K562 (cell line): ENCODE results near the gene FOXN3. TPM values are rescaled to one million over a fixed set of nuclear protein-coding genes. Genes with fewer than 3 reads are reported as not detected.

Experiments used
- ATAC-seq: fragments of 200-7000 bp; cut with Tn5 transposase; 3 replicates; pipeline ENCODE4 v1.9.1; 2020; ENCODE audit warnings: moderate library complexity
- BruUV-seq: library from RNA; stranded (reverse); fragments of 400-500 nt; replicated peaks from 2 replicates; lab custom pipeline; 2021; lab: Mats Ljungman, UMichigan
- CTCF ChIA-PET: fragments of 300-600 bp; formaldehyde crosslinking; extraction: SDS; loops from one replicate; lab custom pipeline; 2021; ENCODE audit warnings: low intra/inter-chr PET ratio; lab: Yijun Ruan, JAX
- POLR2A ChIA-PET: fragments of 300-600, 350-650 bp; sonication (Branson Sonifier 250); formaldehyde crosslinking; extraction: SDS; loops from one replicate; lab custom pipeline; 2021; ENCODE audit warnings: antibody characterized with exemption, inconsistent platforms; lab: Yijun Ruan, JAX
- DNase-seq, 4 experiments: peaks; one replicate each; pipeline versions ENCODE4 v3.0.0 to v3.0.0-alpha.2; 2011 to 2018; ENCODE audit warnings: low spot score in 3 of 4, mixed read lengths in 3 of 4; ENCODE audit errors: extremely low read depth in 1 of 4
- FAIRE-seq: peaks from 2 replicates; lab custom pipeline; 2011; peaks lifted over from hg19 to GRCh38; lab: Jason Lieb, UNC
- H2AFZ ChIP-seq: 2 replicates; pipeline ENCODE4 v1.6.0; 2011; ENCODE audit warnings: low read depth, low read length, control low read depth, inconsistent platforms
- H3K27ac ChIP-seq: fragments of 200-600 bp; 3 replicates; pipeline ENCODE4 v1.8.0; 2011; ENCODE audit warnings: low read depth, mild to moderate bottlenecking, control low read depth, inconsistent platforms, low read length, moderate library complexity, mixed read lengths; ENCODE audit errors: extremely low read depth
- H3K27me3 ChIP-seq, 2 experiments: fragments of 300-600 bp in 1 of 2; 2 replicates in 1 of 2; 3 replicates in 1 of 2; pipeline versions ENCODE4 v1.6.0 to v1.8.0; 2011; ENCODE audit warnings: inconsistent platforms in 2 of 2, low read length in 2 of 2, mild to moderate bottlenecking in 1 of 2, mixed read lengths in 1 of 2, moderate library complexity in 1 of 2; ENCODE audit not compliant: control insufficient read depth in 2 of 2, insufficient read depth in 2 of 2
- H3K36me3 ChIP-seq: fragments of 300-600 bp; 3 replicates; pipeline ENCODE4 v1.8.0; 2011; ENCODE audit warnings: mild to moderate bottlenecking, low read length, inconsistent platforms; ENCODE audit not compliant: control insufficient read depth, insufficient read depth
- H3K4me1 ChIP-seq, 2 experiments: fragments of 200-600 bp in 1 of 2; replicated peaks in 1 of 2; 2 replicates in 1 of 2; 3 replicates in 1 of 2; pipeline versions ENCODE4 v1.5.1 to v1.8.0; 2011; ENCODE audit warnings: inconsistent platforms in 2 of 2, low read length in 2 of 2, mild to moderate bottlenecking in 1 of 2, mixed read lengths in 1 of 2, moderate library complexity in 1 of 2; ENCODE audit not compliant: control insufficient read depth in 2 of 2, insufficient read depth in 2 of 2
- H3K4me2 ChIP-seq: 2 replicates; pipeline ENCODE4 v1.6.1; 2011; ENCODE audit warnings: low read length, control low read depth, inconsistent platforms, mixed read lengths; ENCODE audit not compliant: insufficient read depth
- H3K4me3 ChIP-seq: fragments of 200-600 bp; sonication (generic), shearing (Covaris generic); 2 replicates; pipeline ENCODE4 v1.5.1; 2016; ENCODE audit warnings: control low read depth, inconsistent platforms
- H3K79me2 ChIP-seq: fragments of 200-600 bp; 3 replicates; pipeline ENCODE4 v1.8.0; 2011; ENCODE audit warnings: low read length, inconsistent platforms; ENCODE audit not compliant: control insufficient read depth, insufficient read depth
- H3K9ac ChIP-seq, 2 experiments: 2 replicates each; pipeline versions ENCODE4 v1.6.0 to v1.6.1; 2011; ENCODE audit warnings: low read depth in 2 of 2, low read length in 2 of 2, control low read depth in 1 of 2, inconsistent platforms in 1 of 2, mild to moderate bottlenecking in 1 of 2, mixed read lengths in 1 of 2; ENCODE audit not compliant: insufficient read depth in 1 of 2
- H3K9me1 ChIP-seq: one replicate; pipeline ENCODE4 v1.6.0; 2011; ENCODE audit warnings: inconsistent platforms, mild to moderate bottlenecking, low read length, moderate library complexity; ENCODE audit not compliant: control insufficient read depth, insufficient read depth
- H3K9me3 ChIP-seq: replicated peaks from 2 replicates; pipeline ENCODE4 v1.5.1; 2011; ENCODE audit warnings: low read depth, low read length, inconsistent platforms; ENCODE audit not compliant: control insufficient read depth, insufficient read depth
- H4K20me1 ChIP-seq: replicated peaks from 2 replicates; pipeline ENCODE4 v1.6.1; 2011; ENCODE audit warnings: low read length, inconsistent platforms, mixed read lengths; ENCODE audit not compliant: control insufficient read depth, insufficient read depth
- ARHGAP35 ChIP-seq: fragments of 450-650 bp; IDR thresholded peaks from 2 replicates; pipeline ENCODE4 v1.6.1; 2018; ENCODE audit not compliant: partially characterized antibody
- CXXC5 ChIP-seq: fragments of 250-450 bp; sonication (Bioruptor Pico); IDR thresholded peaks from 2 replicates; pipeline ENCODE4 v1.8.0; 2022; ENCODE audit warnings: inconsistent platforms, mild to moderate bottlenecking, moderate library complexity
- ETV5 ChIP-seq: sonication (generic); formaldehyde crosslinking; IDR thresholded peaks from 2 replicates; pipeline ENCODE4 v1.4.0; 2020; ENCODE audit warnings: low read depth, mild to moderate bottlenecking, missing genetic modification reagents
- GABPB2 ChIP-seq: fragments of 250-450 bp; sonication (Bioruptor Pico); conservative IDR thresholded peaks from 2 replicates; pipeline ENCODE4 v1.5.1; 2021; ENCODE audit warnings: mild to moderate bottlenecking
- HES1 ChIP-seq: fragments of 450-650 bp; IDR thresholded peaks from 2 replicates; pipeline ENCODE4 v1.6.1; 2016; ENCODE audit warnings: low read depth, mild to moderate bottlenecking, moderate library complexity
- HNRNPK ChIP-seq: fragments of 200-400 bp; formaldehyde crosslinking; IDR thresholded peaks from one replicate; pipeline ENCODE4 v1.6.1; 2018; ENCODE audit warnings: mild to moderate bottlenecking, low read depth, low read length; ENCODE audit not compliant: poor library complexity, severe bottlenecking
- ILF3 ChIP-seq: fragments of 450-650 bp; IDR thresholded peaks from 2 replicates; pipeline ENCODE4 v1.6.1; 2018; ENCODE audit warnings: antibody characterized with exemption, mild to moderate bottlenecking, moderate library complexity, borderline replicate concordance
- KDM1A ChIP-seq, 2 experiments: fragments of 450-650 bp; IDR thresholded peaks; 2 replicates each; pipeline ENCODE4 v1.6.1; 2016; ENCODE audit warnings: mild to moderate bottlenecking in 2 of 2
- KLF16 ChIP-seq: IDR thresholded peaks from 2 replicates; pipeline ENCODE4 v1.6.1; 2016; ENCODE audit warnings: antibody characterized with exemption
- POLR3G ChIP-seq: IDR thresholded peaks from 2 replicates; pipeline ENCODE4 v1.6.1; 2011; ENCODE audit not compliant: insufficient read length, insufficient replicate concordance; ENCODE audit errors: extremely low read depth
- SIN3B ChIP-seq: fragments of 450-650 bp; IDR thresholded peaks from 2 replicates; pipeline ENCODE4 v1.6.1; 2017; ENCODE audit warnings: low read depth, mild to moderate bottlenecking, moderate library complexity
- SLC30A9 ChIP-seq: fragments of 250-450 bp; sonication (Bioruptor Pico); IDR thresholded peaks from 2 replicates; pipeline ENCODE4 v1.8.0; 2022; ENCODE audit warnings: mild to moderate bottlenecking, moderate library complexity
- SNRNP70 ChIP-seq: fragments of 200-400 bp; formaldehyde crosslinking; optimal IDR thresholded peaks from 2 replicates; pipeline ENCODE3; 2017; ENCODE audit warnings: low read depth, low read length
- SREBF2 ChIP-seq: sonication (generic); formaldehyde crosslinking; IDR thresholded peaks from 2 replicates; pipeline ENCODE4 v1.4.0; 2020; ENCODE audit warnings: mild to moderate bottlenecking, missing genetic modification reagents
- STAT6 ChIP-seq: sonication (generic); formaldehyde crosslinking; IDR thresholded peaks from 2 replicates; pipeline ENCODE4 v1.8.1; 2023; ENCODE audit warnings: mild to moderate bottlenecking, missing genetic modification reagents
- TEAD2 ChIP-seq: fragments of 450-650 bp; IDR thresholded peaks from 2 replicates; pipeline ENCODE4 v1.6.1; 2016; ENCODE audit warnings: missing genetic modification characterization, control low read depth, missing compliant biosample characterization
- THRAP3 ChIP-seq: fragments of 450-650 bp; IDR thresholded peaks from 2 replicates; pipeline ENCODE4 v1.6.1; 2016; ENCODE audit warnings: mild to moderate bottlenecking, inconsistent platforms, borderline replicate concordance
- TSC22D4 ChIP-seq: fragments of 450-650 bp; IDR thresholded peaks from 2 replicates; pipeline ENCODE4 v1.6.1; 2016; ENCODE audit warnings: missing genetic modification characterization, missing biosample characterization, control low read depth
- ZFP36 ChIP-seq: fragments of 150-350 bp; IDR thresholded peaks from 2 replicates; pipeline ENCODE4 v1.6.1; 2018; ENCODE audit warnings: low read length, low read depth; ENCODE audit not compliant: partially characterized antibody
- ZNF12 ChIP-seq: sonication (generic); formaldehyde crosslinking; IDR thresholded peaks from 2 replicates; pipeline ENCODE4 v1.4.0; 2020; ENCODE audit warnings: mild to moderate bottlenecking, missing genetic modification reagents
- ZNF57 ChIP-seq: fragments of 450-650 bp; formaldehyde crosslinking; IDR thresholded peaks from 2 replicates; pipeline ENCODE4 v1.4.0; 2020; ENCODE audit warnings: mild to moderate bottlenecking, moderate library complexity
- WGBS: fragments of 100-300 bp; shearing (Covaris generic); methylation state at CpG from one replicate; pipeline ENCODE4 v1.1.6; 2016; ENCODE audit warnings: low coverage, mixed read lengths; ENCODE audit not compliant: insufficient coverage; ENCODE audit errors: missing lambda C conversion rate; 5-methylcytosine and 5-hydroxymethylcytosine counted together
- in situ Hi-C: fragments of 300-500 bp; cut with MboI; formaldehyde crosslinking; loops from 4 replicates; pipeline ENCODE4 v1.15.0; 2018; ENCODE audit warnings: inconsistent platforms, mixed read lengths
- intact Hi-C: fragments of 100-400 bp; cut with micrococcal nuclease; formaldehyde crosslinking; loops from 2 replicates; pipeline ENCODE4 v1.14.2; 2022
- polyA plus RNA-seq, 8 experiments: library from polyadenylated mRNA; depleted of rRNA in 4 of 8; stranded (reverse) in 5 of 8; unstranded in 3 of 8; fragments of >200 nt; fragmentation: Nextera tagmentation in 2 of 8; fragmentation: Illumina TruSeq in 1 of 8; extraction: Ambion mirVana in 2 of 8; extraction: Trizol in 1 of 8; gene quantifications; 2 replicates each; pipeline versions ENCODE4 v1.2.1 to v1.2.3, GENCODE V29; 2011 to 2014; ENCODE audit warnings: inconsistent platforms in 1 of 8, missing spikeins in 1 of 8
- total RNA-seq, 7 experiments: library from RNA; depleted of rRNA in 6 of 7; stranded (reverse); fragments of >200 nt in 6 of 7; fragmentation: Illumina TruSeq in 2 of 7; extraction: Trizol in 2 of 7; gene quantifications; 2 replicates each; pipeline versions ENCODE4 v1.2.1 to v1.2.3, GENCODE V29; 2011 to 2021; ENCODE audit warnings: low replicate concordance in 1 of 7

The FOXN3 gene
- total and polyA plus RNA-seq, 9 of the 15 experiments (the other 6 are each of a cell fraction or from before 2014, with no cell fraction given), result 0.07 to 1.3 (median 0.40) TPM

GRCh38 chr14:89227496-89227836 is 189.6 kb downstream of the FOXN3 start (continued):
- no peak for TF ChIP-seq ZFP36

GRCh38 chr14:89226801-89227495 is 190.1 kb downstream of the FOXN3 start:
- POLR2A ChIA-PET, result interaction anchor here (1.0 kb wide), 1 partner anchor 572 kb away, joined by 3 read pairs; no protein-coding TSS in a partner anchor
- no peak for DNase-seq
- TF ChIP-seq POLR3G, result no peak
- TF ChIP-seq ARHGAP35, result no peak
- TF ChIP-seq ZNF12 (CRISPR knock-in tag), result no peak
- no peak for TF ChIP-seq STAT6 (CRISPR knock-in tag)
- no peak for TF ChIP-seq CXXC5 (CRISPR knock-in tag)
- TF ChIP-seq ETV5 (CRISPR knock-in tag), result no peak
- no peak for TF ChIP-seq HES1
- TF ChIP-seq THRAP3, result no peak
- TF ChIP-seq SLC30A9 (CRISPR knock-in tag), result no peak
- TF ChIP-seq ZNF57, result no peak
- no peak for TF ChIP-seq GABPB2 (CRISPR knock-in tag)
- no peak for TF ChIP-seq HNRNPK
- TF ChIP-seq TSC22D4 (tag), result no peak
- TF ChIP-seq SIN3B, result no peak
- TF ChIP-seq ILF3, result no peak
- TF ChIP-seq KDM1A (IDR thresholded peaks at IDR 0.05), result no peak
- no peak for TF ChIP-seq SREBF2 (CRISPR knock-in tag)
- TF ChIP-seq SNRNP70, result no peak
- TF ChIP-seq KLF16, result no peak
- no peak for TF ChIP-seq TEAD2
- no peak overlapping the region for H3K27ac ChIP-seq
- FAIRE-seq, result no peak
- no peaks in the 10 kb centered on the region for H3K9me3 ChIP-seq
- no peaks in the 10 kb centered on the region for H3K4me1 ChIP-seq
- 2% methylated on average over 8 of the region's 8 CpGs for WGBS
- no peaks in the 10 kb centered on the region for H3K9me1 ChIP-seq
- CTCF ChIA-PET, result no interaction called here
- peaks cover 5 to 27% of the 10 kb centered on the region in 2 experiments; a peak in 3 of 5 replicates for H3K27me3 ChIP-seq
- H3K4me3 ChIP-seq, result no peak overlapping the region
- H3K9ac ChIP-seq, result no peak overlapping the region
- H2AFZ ChIP-seq, result no peak overlapping the region
- H3K79me2 ChIP-seq, result no peaks in the 10 kb centered on the region
- H3K4me2 ChIP-seq, result no peak overlapping the region
- no TSS peak for BruUV-seq
- intact Hi-C loops (no loop called here), in situ Hi-C loops (no loop called here)
- ATAC-seq, result no peak
- no peaks in the 10 kb centered on the region for H4K20me1 ChIP-seq
- no peaks in the 10 kb centered on the region for H3K36me3 ChIP-seq
